Skeletal muscle tissue (tissue), 4 donors: ENCODE results near the gene SCGB1C1. TPM values are rescaled to one million over a fixed set of nuclear protein-coding genes. Genes with fewer than 3 reads are reported as not detected.
"Not testable (repeated sequence)": the region's sequence is repeated elsewhere in the genome, so short reads cannot be mapped to it uniquely, and the experiment has no call there.

Source experiments
- H3K27ac ChIP-seq: one replicate; pipeline ENCODE4 v1.7.0; 2013; ENCODE audit warnings: mild to moderate bottlenecking, low read depth, low read length, inconsistent platforms
- H3K27me3 ChIP-seq, 3 donors: one replicate each; pipeline ENCODE4 v1.7.0; 2013; ENCODE audit warnings: low read length in 3 of 3; ENCODE audit not compliant: control insufficient read depth in 3 of 3, insufficient read depth in 3 of 3
- H3K36me3 ChIP-seq, 3 donors: one replicate each; pipeline ENCODE4 v1.7.0; 2013; ENCODE audit warnings: low read length in 3 of 3; ENCODE audit not compliant: control insufficient read depth in 3 of 3, insufficient read depth in 3 of 3
- H3K4me1 ChIP-seq, 3 donors: one replicate each; pipeline ENCODE4 v1.7.0; 2013; ENCODE audit warnings: low read length in 3 of 3, mild to moderate bottlenecking in 3 of 3; ENCODE audit not compliant: control insufficient read depth in 3 of 3, insufficient read depth in 3 of 3
- H3K4me3 ChIP-seq, 3 donors: one replicate each; pipeline ENCODE4 v1.7.0; 2013; ENCODE audit warnings: low read length in 3 of 3
- H3K9ac ChIP-seq, 3 donors: one replicate each; pipeline ENCODE4 v1.7.0; 2013; ENCODE audit warnings: low read length in 3 of 3, mild to moderate bottlenecking in 3 of 3, moderate library complexity in 2 of 3, low read depth in 1 of 3
- H3K9me3 ChIP-seq, 3 donors: one replicate each; pipeline ENCODE4 v1.7.0; 2013; ENCODE audit warnings: low read length in 3 of 3; ENCODE audit not compliant: control insufficient read depth in 3 of 3
- total RNA-seq: library from RNA; depleted of rRNA; stranded (reverse); fragments of >200 nt; gene quantifications from one replicate; pipeline ENCODE4 v1.2.3, GENCODE V29; 2014
- donor health status: Osteomylitis.

The SCGB1C1 gene
- total RNA-seq: not detected

- H3K9ac ChIP-seq, H3K9me3 ChIP-seq, H3K4me3 ChIP-seq, H3K27me3 ChIP-seq, H3K36me3 ChIP-seq, H3K4me1 ChIP-seq, H3K27ac ChIP-seq: not testable (repeated sequence)
These were observed at the start of gene SCGB1C1 for GRCh38 chr11:192674-193128. TSS of gene SCGB1C1 (plus strand) at chr11:193078. CDS start at chr11:193100, 22 bp downstream.

GRCh38 chr11:180242-180641, 12.6 kb upstream of the SCGB1C1 start:
- H3K9ac ChIP-seq, H3K27me3 ChIP-seq, H3K4me1 ChIP-seq, H3K9me3 ChIP-seq, H3K36me3 ChIP-seq, H3K27ac ChIP-seq, H3K4me3 ChIP-seq: not testable (repeated sequence)

- H3K27ac ChIP-seq, H3K9ac ChIP-seq, H3K36me3 ChIP-seq, H3K9me3 ChIP-seq, H3K4me1 ChIP-seq, H3K4me3 ChIP-seq, H3K27me3 ChIP-seq: not testable (repeated sequence)
These were observed 3.6 kb upstream of the SCGB1C1 start for GRCh38 chr11:189200-189783.

- H3K9ac ChIP-seq, H3K9me3 ChIP-seq, H3K27ac ChIP-seq, H3K4me1 ChIP-seq, H3K36me3 ChIP-seq, H3K4me3 ChIP-seq, H3K27me3 ChIP-seq: not testable (repeated sequence)
These were observed 3.0 kb upstream of the SCGB1C1 start for GRCh38 chr11:189843-190311.

GRCh38 chr11:190546-190945, 2.3 kb upstream of the SCGB1C1 start:
- not testable (repeated sequence) for H3K4me3 ChIP-seq, H3K27ac ChIP-seq, H3K9me3 ChIP-seq, H3K36me3 ChIP-seq, H3K4me1 ChIP-seq, H3K9ac ChIP-seq, H3K27me3 ChIP-seq

- H3K36me3 ChIP-seq, H3K9ac ChIP-seq, H3K9me3 ChIP-seq, H3K27ac ChIP-seq, H3K4me1 ChIP-seq, H3K27me3 ChIP-seq, H3K4me3 ChIP-seq: not testable (repeated sequence)
These were observed 1.1 kb upstream of the SCGB1C1 start for GRCh38 chr11:191490-192478.

- not testable (repeated sequence) for H3K27me3 ChIP-seq, H3K36me3 ChIP-seq, H3K4me3 ChIP-seq, H3K4me1 ChIP-seq, H3K9ac ChIP-seq, H3K27ac ChIP-seq, H3K9me3 ChIP-seq
These were observed 603 bp downstream of the SCGB1C1 start for GRCh38 chr11:193481-193880.

- no peak overlapping the region for H3K4me3 ChIP-seq
- H3K9me3 ChIP-seq: no peaks in the 10 kb centered on the region
- no peaks in the 10 kb centered on the region for H3K27me3 ChIP-seq
- H3K4me1 ChIP-seq: no peaks in the 10 kb centered on the region
- H3K36me3 ChIP-seq: peaks cover 9 to 12% (median 11%) of the 10 kb centered on the region in 3 donors
- H3K9ac ChIP-seq: peak overlapping the region in 1 of 3 donors; percentile 40
- H3K27ac ChIP-seq: no peak overlapping the region
These were observed 4.2 kb downstream of the SCGB1C1 start for GRCh38 chr11:196786-197731.

GRCh38 chr11:197741-198235, 4.9 kb downstream of the SCGB1C1 start:
- Histone ChIP-seq H3K27me3 (no peaks in the 10 kb centered on the region), H3K9ac (peak overlapping the region in 1 of 3 donors; percentile 40), H3K4me3 (no peak overlapping the region), H3K4me1 (no peaks in the 10 kb centered on the region), H3K9me3 (no peaks in the 10 kb centered on the region), H3K36me3 (peaks cover 11 to 15% (median 15%) of the 10 kb centered on the region in 3 donors), H3K27ac (no peak overlapping the region)
